ENCODE results near the gene FAM72B.
"Not testable (repeated sequence)": the region's sequence is repeated elsewhere in the genome, so short reads cannot be mapped to it uniquely, and the experiment has no call there.

GRCh38 chr1:121184290-121185127 lies at the start of gene FAM72B, which contains the start of gene SRGAP2C:
- not testable (repeated sequence) for TF ChIP-seq ZNF217 (IDR thresholded peaks at IDR 0.05); YBX1 (IDR thresholded peaks at IDR 0.05); YY1 (IDR thresholded peaks at IDR 0.05; ENCODE audit: low read depth, low read length)
- peak; percentile 62 for TF ChIP-seq NFYB (IDR thresholded peaks at IDR 0.05; ENCODE audit: insufficient read depth, low read depth, low read length)
- TF ChIP-seq IRF3 (IDR thresholded peaks at IDR 0.05), result peak; percentile 50
- TF ChIP-seq, protein P1, sequence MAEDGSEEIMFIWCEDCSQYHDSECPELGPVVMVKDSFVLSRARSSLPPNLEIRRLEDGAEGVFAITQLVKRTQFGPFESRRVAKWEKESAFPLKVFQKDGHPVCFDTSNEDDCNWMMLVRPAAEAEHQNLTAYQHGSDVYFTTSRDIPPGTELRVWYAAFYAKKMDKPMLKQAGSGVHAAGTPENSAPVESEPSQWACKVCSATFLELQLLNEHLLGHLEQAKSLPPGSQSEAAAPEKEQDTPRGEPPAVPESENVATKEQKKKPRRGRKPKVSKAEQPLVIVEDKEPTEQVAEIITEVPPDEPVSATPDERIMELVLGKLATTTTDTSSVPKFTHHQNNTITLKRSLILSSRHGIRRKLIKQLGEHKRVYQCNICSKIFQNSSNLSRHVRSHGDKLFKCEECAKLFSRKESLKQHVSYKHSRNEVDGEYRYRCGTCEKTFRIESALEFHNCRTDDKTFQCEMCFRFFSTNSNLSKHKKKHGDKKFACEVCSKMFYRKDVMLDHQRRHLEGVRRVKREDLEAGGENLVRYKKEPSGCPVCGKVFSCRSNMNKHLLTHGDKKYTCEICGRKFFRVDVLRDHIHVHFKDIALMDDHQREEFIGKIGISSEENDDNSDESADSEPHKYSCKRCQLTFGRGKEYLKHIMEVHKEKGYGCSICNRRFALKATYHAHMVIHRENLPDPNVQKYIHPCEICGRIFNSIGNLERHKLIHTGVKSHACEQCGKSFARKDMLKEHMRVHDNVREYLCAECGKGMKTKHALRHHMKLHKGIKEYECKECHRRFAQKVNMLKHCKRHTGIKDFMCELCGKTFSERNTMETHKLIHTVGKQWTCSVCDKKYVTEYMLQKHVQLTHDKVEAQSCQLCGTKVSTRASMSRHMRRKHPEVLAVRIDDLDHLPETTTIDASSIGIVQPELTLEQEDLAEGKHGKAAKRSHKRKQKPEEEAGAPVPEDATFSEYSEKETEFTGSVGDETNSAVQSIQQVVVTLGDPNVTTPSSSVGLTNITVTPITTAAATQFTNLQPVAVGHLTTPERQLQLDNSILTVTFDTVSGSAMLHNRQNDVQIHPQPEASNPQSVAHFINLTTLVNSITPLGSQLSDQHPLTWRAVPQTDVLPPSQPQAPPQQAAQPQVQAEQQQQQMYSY (CRISPR knock-in tag; IDR thresholded peaks at IDR 0.05), result not testable (repeated sequence)
- TF ChIP-seq, protein P2, sequence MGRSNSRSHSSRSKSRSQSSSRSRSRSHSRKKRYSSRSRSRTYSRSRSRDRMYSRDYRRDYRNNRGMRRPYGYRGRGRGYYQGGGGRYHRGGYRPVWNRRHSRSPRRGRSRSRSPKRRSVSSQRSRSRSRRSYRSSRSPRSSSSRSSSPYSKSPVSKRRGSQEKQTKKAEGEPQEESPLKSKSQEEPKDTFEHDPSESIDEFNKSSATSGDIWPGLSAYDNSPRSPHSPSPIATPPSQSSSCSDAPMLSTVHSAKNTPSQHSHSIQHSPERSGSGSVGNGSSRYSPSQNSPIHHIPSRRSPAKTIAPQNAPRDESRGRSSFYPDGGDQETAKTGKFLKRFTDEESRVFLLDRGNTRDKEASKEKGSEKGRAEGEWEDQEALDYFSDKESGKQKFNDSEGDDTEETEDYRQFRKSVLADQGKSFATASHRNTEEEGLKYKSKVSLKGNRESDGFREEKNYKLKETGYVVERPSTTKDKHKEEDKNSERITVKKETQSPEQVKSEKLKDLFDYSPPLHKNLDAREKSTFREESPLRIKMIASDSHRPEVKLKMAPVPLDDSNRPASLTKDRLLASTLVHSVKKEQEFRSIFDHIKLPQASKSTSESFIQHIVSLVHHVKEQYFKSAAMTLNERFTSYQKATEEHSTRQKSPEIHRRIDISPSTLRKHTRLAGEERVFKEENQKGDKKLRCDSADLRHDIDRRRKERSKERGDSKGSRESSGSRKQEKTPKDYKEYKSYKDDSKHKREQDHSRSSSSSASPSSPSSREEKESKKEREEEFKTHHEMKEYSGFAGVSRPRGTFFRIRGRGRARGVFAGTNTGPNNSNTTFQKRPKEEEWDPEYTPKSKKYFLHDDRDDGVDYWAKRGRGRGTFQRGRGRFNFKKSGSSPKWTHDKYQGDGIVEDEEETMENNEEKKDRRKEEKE (IDR thresholded peaks at IDR 0.05), result not testable (repeated sequence)
